Cardiac ventricle fibroblast (primary cell): ENCODE measurements around the gene ATAT1. TPM values are rescaled to one million over a fixed set of nuclear protein-coding genes. Genes with fewer than 3 reads are reported as not detected.

Source experiments
- total RNA-seq: library from RNA; depleted of rRNA; stranded (reverse); fragments of >200 nt; gene quantifications from 2 replicates; pipeline ENCODE4 v1.2.3, GENCODE V29; 2015

The ATAT1 gene
- total RNA-seq: 0.69 and 3.3 TPM in 2 replicates

DNA sequence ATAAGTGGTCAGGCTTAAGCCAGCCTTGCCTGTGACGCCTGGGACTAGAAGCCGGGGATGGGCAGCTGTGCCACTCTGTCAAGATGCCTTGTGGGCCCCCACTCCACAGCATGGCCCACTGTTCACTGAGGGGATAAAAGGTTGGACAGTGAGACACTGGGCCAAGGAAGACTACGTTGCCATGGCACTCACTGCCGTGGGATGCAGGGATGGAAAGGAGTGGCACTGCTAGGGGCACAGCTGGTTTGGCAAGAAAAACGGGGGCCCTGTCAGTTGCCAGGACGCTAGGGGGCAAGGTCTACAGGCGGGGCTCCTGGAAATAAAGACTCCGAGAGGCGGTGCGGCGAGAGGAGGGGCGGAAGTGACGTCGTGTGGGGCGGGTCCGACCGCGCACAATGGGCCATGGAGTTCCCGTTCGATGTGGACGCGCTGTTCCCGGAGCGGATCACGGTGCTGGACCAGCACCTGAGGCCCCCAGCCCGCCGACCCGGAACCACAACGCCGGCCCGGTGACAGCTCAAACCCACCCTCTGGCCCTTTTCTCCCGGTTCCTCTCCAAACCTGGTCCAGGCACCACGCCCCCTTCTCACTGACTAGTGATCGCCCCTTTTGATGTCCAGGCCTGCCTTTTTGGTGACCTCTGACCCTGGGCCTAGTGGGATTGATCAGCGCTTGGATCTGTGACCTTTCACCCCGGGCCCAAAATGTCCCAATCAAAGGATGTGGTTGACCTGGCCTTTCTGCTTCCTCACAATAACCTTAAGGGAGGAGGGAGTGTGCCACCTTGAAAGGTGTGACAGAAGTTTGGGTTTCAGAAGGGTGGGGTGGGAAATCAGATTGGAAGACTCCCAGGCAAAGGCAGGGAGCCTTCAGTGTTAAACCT lies at the start of gene ATAT1:
TSS of gene ATAT1 (plus strand) at position 391 of the 883 bp plus-strand sequence.

DNA sequence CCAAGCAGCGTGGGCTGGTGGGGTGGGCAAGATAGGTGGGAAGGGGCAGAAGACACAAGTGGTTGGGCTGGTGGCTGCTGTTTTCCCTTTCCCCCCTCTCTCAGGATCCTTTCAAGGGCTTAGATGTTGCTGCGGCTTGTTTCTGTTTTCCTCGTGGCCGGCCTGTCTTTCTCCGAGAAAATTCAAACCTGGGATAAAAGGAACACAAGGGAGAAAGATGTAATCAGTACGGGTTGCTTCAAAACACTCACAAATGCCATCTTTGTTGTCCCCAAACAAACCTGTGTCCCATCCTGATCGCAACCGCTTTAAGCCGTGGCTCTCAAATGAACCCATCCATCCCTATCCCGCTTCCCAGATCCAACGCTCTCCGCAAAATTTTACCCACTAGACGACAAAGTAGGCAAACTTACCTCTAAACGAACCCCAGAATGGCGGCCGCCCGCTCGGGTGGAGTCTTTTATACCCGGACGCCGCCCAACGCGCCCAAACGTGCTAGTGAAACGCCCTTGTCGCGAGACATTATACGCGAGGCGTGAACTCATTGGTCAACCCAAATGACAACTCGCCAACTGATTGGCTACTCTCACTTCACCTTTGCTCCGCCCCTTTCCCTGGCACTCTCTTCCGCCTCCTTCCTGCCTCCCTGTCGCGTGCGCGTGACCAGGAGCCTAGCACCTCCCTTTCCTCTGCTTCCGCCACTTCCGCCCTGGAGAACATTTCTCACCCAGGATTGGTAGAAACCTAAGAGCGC lies 9.7 kb upstream of the ATAT1 start, which contains the start of gene PPP1R10:
TSS of gene PPP1R10 (minus strand) at position 433 of the 754 bp plus-strand sequence. CDS start 7,299 bp downstream, outside the sequence.

DNA sequence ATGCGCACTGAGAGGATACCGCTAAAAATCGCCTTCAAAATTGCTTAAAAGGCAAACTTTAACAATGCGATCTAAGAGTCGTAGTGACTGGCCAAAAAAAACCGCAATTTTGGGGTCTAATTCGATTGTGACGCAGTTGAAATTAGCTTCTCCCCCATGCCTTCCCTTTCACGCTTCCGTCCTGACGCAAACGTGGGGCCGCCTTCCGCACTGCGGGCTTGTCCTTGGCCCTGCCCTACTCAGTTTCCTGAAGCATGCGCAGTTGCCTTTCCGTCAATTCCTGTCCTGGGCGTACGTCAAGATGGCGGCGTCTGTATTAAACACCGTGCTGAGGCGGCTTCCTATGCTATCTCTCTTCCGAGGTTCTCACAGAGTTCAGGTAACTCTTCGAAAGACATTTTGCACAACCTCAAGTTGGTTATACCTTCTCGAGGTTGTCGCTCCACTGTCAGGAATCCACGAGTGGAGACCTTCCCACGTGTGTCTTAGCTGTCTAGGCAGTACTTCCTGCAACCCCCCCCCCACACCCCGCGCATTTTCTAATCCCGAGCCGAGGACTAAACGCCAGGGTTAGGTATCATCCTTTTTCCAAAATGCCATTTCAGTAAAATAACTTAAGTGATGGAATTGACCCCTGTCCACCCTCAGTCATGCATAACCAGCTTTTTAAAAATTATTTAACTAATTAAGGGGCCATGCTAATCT lies 9.0 kb upstream of the ATAT1 start, which contains the start of gene MRPS18B:
TSS of gene MRPS18B (plus strand) at position 276 of the 705 bp plus-strand sequence. CDS start at position 302, 26 bp downstream.

DNA sequence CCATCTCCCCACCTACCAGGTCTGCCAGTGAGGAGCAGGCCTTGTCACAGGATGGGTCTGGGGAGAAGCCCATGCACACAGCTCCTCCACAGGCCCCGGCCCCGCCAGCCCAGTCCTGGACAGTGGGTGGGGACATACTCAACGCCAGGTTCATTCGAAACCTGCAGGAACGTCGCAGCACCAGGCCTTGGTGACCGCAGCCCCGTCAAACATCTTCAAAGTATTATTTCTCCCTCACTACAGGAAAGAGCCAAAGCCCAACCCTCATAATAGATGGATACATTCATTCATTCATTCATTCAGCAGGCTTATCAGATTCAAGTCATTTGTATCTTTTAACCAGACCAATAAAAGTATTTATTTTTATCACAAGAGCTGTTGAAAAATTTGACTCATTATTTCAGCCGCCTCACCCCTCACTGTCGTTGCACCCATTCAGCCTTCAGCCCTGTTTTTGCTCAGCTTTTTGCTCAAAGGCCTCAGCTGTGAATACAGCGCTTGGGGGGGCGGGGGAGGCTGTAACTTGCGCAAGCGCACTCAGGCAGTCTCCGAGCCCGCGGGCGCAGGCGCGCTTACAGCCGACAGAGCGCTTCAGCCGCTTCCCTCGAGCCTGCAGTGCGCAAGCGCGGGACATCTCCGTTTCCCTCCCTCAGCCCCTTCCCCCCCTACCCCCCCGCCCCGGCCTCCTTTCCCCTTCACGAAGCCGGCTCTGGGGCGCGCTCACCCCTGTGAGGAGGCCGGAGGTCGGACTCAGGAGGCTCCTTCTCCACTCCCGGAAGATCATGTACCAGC lies 20.0 kb downstream of the ATAT1 start, which contains the start of gene C6orf136:
TSS of gene C6orf136 (plus strand) at position 684 of the 792 bp plus-strand sequence. CDS start at position 783, 99 bp downstream.

DNA sequence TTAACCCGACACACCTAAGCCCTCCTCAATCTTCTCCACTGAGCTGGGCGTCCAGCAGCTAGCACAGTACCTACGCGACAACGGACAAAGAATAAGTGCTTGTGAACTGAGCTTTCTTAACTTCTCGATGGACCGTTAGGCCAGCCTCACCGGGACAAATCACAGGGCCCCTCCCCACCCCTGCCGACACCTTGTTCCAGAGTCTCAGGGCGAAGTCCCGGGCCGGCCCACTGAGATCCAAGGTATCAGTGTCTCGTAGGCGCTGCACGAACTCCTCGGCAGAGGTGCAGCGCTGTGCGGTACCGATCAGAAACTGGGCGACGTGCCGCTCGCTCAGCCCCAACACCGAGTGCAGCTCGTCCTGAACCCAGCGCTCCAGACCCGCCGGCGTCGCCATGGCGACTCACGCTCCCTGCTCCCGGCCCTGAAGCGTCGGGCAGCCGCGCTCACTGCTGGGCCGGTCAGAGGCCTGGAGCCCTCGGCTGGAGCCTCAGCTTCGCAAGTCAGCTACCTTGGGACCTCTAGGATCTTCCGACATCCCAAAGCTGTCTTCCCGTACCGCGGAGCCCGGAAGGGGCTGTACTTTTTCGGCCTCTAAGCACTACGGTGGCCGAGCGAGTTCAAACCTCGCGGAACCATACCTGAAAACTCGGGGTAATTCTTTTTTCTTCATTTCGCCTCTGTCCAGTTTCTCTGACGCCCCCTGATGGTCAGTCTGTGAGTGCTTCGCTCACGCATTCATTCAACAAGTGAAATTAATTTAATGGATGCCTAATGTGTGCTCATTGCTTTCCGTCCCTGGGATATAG lies 46.0 kb downstream of the ATAT1 start, which contains the start of gene DHX16:
TSS of gene DHX16 (minus strand) at position 562 of the 809 bp plus-strand sequence. CDS start at position 397, 165 bp downstream.

DNA sequence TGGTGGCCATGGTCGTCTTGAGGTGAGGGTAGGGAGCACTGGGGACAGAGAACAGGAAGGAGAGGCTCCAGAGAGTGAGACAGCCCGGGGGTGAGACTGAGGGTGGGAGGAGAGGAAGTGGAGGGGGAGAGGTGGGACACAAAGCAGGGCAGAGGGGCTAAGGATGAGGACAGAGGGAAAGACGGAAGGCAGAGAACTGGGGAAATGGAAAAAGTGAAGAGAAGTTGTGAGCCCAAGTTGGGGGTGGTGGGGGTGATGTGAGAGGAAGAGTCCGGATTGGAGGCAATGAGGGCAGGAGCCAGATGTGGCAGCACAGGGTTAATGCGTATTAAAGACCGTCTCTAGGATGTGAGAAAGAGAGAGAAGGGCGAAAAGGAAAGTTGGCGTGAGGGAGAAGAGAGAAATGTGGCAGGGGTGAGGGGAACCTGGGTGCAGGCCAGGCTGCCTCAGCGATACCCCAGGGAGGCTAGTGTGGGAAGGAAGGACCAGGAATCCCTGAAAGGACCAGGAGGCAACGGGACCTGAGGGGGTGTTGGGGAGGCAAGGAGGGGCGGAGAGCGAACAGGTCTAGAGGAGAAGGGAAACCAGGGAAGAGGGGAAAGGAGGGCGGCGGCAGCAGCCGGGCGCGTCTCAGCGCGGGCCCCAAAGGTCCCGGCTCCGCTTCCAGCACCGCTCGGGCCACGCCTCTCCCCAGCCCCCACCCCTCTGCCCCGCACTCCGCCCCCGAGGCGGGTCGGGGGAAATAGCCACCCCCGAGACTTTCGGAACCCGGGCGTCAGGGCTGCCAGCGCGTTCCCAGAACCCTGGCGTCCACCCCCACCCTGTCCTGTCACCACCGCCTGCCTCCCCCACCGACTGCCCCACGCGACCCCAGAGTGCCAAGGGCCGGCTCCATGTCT lies 59.6 kb downstream of the ATAT1 start, which contains the start of gene PPP1R18:
TSS of gene PPP1R18 (minus strand) at position 637 of the 899 bp plus-strand sequence. CDS start at position 10, 627 bp downstream.

DNA sequence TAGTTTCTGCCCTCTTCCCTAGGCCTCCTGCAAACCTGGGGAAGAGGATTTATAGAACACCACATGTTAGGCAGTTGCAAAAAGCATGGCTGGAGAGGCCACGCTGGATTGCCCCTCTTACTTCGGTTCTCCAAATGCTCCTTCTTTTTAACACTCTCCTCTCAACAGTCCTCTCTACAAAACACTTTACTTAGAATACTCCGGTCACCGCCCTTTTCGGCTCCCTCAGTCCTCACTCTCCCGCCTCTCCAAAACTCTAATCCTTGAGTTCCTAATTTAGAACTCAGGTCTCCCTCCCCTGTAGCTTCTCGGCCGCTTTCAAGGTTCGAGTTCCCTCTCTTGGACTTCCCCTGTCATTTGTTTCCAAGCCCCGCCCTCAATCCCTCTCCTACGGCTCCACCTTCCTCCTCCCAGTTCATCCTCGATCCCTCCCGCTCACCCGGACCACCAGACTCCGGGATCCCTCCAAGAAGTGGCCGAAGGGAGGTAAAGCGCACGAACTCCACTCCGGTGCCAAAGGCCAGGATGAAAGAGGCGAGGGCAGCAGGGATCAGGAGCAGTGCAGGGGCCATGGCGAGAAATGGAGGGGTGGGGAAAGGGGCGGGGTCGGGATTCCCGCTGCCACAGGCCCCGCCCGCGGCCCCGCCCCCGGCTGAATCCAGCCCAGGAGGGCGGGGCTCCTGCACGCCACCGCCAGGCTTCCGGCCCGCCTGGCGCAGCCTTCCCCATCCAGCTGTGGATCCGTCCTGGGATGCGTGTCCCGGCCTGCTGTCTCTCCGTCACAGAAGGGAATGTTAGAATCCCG lies 63.9 kb downstream of the ATAT1 start, which contains the start of gene NRM:
TSS of gene NRM (minus strand) at position 582 of the 805 bp plus-strand sequence. CDS start at position 572, 10 bp downstream.

Other genes with a start within 250 kb of the ATAT1 start
- gene HLA-E, start 137.4 kb upstream of the ATAT1 start, total RNA-seq: 238 and 244 TPM in 2 replicates
- gene GNL1, start 70.4 kb upstream of the ATAT1 start, total RNA-seq: 31.1 and 31.2 TPM in 2 replicates
- 5.6 and 5.7 TPM in 2 replicates for gene PRR3, start 69.6 kb upstream of the ATAT1 start, total RNA-seq
- gene ABCF1, start 55.4 kb upstream of the ATAT1 start, total RNA-seq: 33.8 and 43.1 TPM in 2 replicates
- gene PPP1R10, start 9.6 kb upstream of the ATAT1 start, total RNA-seq: 25.5 and 31.0 TPM in 2 replicates
- 44.1 and 50.9 TPM in 2 replicates for gene MRPS18B, start 9.0 kb upstream of the ATAT1 start, total RNA-seq
- 4.1 and 4.6 TPM in 2 replicates for gene C6orf136, start 20.3 kb downstream of the ATAT1 start, total RNA-seq
- 11.4 and 11.7 TPM in 2 replicates for gene DHX16, start 46.1 kb downstream of the ATAT1 start, total RNA-seq
- gene PPP1R18, start 59.8 kb downstream of the ATAT1 start, total RNA-seq: 51.2 and 57.3 TPM in 2 replicates
- gene NRM, start 64.1 kb downstream of the ATAT1 start, total RNA-seq: 4.2 and 4.6 TPM in 2 replicates
- gene MDC1, start 90.4 kb downstream of the ATAT1 start, total RNA-seq: 7.6 and 7.8 TPM in 2 replicates
- 217 and 218 TPM in 2 replicates for gene TUBB, start 93.5 kb downstream of the ATAT1 start, total RNA-seq
- 68.3 and 71.3 TPM in 2 replicates for gene FLOT1, start 115.8 kb downstream of the ATAT1 start, total RNA-seq
- gene IER3, start 117.7 kb downstream of the ATAT1 start, total RNA-seq: 18.3 and 18.7 TPM in 2 replicates